Activated naive CD4-positive, alpha-beta T cell treated with anti-CD3 and anti-CD28 coated beads, Interleukin-2, amount 50 U/mL, for 72 hours (primary cell): ENCODE measurements around the gene IGF1. TPM values are rescaled to one million over a fixed set of nuclear protein-coding genes. Genes with fewer than 3 reads are reported as not detected.
A peak's percentile ranks its signal among the peaks of the same experiment; 100 is the strongest.
"Not testable (repeated sequence)": the region's sequence is repeated elsewhere in the genome, so short reads cannot be mapped to it uniquely, and the experiment has no call there.

Experiments used
- ATAC-seq, 2 donors: fragments of 150-1000 bp; cut with Tn5 transposase; 2 replicates each; pipeline ENCODE4 v1.10.0; 2021; ENCODE audit warnings: mild to moderate bottlenecking in 2 of 2, moderate library complexity in 2 of 2
- DNase-seq, 2 donors: peaks; one replicate each; pipeline ENCODE4 v3.0.0; 2021 to 2022; ENCODE audit warnings: low spot score in 2 of 2
- H3K27ac Mint-ChIP-seq, 2 donors: one replicate each; pipeline ENCODE4 v1.8.0; 2022; ENCODE audit warnings: mild to moderate bottlenecking in 2 of 2, mixed read lengths in 2 of 2
- H3K36me3 Mint-ChIP-seq, 2 donors: one replicate each; pipeline ENCODE4 v1.8.0; 2022; ENCODE audit warnings: mixed read lengths in 2 of 2
- H3K9me3 Mint-ChIP-seq, 2 donors: one replicate each; pipeline ENCODE4 v1.8.0; 2022; ENCODE audit warnings: mixed read lengths in 2 of 2
- total RNA-seq, 2 donors: library from RNA; stranded (reverse); gene quantifications; one replicate each; pipeline ENCODE4 v1.2.3, GENCODE V29; 2022

Gene IGF1
- total RNA-seq, 2 donors from 2014 or later: 1.1 to 1.4 TPM

DNA sequence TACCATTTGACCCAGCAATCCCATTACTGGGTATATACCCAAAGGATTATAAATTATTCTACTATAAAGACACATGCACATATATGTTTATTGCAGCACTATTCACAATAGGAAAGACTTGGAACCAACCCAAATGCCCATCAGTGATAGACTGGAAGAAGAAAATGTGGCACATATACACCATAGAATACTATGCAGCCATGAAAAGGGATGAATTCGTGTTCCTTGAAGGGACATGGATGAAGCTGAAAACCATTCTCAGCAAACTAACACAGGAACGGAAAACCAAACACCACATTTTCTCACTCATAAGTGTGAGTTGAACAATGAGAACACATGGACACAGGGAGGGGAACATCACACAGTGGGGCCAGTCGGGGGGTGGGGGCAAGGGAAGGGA lies 31.3 kb downstream of the IGF1 start:
- peaks cover 19 to 34% of the 10 kb centered on the region in 2 donors for H3K9me3 Mint-ChIP-seq
- not testable (repeated sequence) for H3K27ac Mint-ChIP-seq, DNase-seq, H3K36me3 Mint-ChIP-seq, ATAC-seq

- H3K9me3 Mint-ChIP-seq: peaks cover 19 to 33% of the 10 kb centered on the region in 2 donors
- not testable (repeated sequence) for ATAC-seq, H3K36me3 Mint-ChIP-seq, H3K27ac Mint-ChIP-seq, DNase-seq
Observed at GRCh38 chr12:102447426-102447825, 32.9 kb downstream of the IGF1 start.

DNA sequence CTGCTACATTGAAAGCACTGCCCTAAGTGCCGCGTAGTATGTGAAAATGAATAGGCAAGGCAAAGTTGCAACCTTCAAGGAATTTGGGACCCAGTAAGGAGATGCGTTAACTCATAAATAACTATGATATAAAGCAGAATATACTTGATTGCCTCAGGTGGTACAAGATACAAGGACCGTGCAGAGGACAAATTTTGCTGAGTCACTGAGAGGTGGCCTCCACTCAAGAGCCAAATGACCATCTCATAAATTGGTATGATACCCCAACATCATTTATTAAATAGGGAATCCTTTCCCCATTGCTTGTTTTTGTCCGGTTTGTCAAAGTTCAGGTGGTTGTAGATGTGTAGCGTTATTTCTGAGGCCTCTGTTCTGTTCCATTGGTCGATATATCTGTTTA lies 35.7 kb downstream of the IGF1 start:
- H3K36me3 Mint-ChIP-seq: peaks cover 0 to 4% of the 10 kb centered on the region in 2 donors
- peak overlapping the region in 1 of 2 donors; percentile 20 for H3K27ac Mint-ChIP-seq
- peaks cover 17 to 23% of the 10 kb centered on the region in 2 donors for H3K9me3 Mint-ChIP-seq
- DNase-seq (no peak), ATAC-seq (no peak)

DNA sequence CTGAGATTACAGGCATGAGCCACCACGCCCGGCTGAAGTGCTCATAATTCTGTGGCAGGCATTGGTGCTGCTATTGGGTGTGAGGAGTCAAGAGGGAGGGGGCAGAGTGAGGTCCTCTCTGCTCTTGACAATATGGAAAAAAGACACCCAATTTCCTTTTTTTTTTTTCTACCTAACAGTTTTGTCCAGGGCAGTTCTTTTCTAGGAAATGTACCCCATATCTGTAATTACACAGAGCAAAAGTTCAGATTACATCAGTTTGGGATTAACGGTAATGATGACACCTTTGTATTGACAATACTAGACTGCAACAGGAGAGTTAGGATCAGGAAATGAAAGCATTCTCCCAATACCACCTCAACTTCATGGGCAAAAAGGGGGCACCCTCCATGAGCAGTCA lies 36.3 kb downstream of the IGF1 start:
- no peak for DNase-seq

DNA sequence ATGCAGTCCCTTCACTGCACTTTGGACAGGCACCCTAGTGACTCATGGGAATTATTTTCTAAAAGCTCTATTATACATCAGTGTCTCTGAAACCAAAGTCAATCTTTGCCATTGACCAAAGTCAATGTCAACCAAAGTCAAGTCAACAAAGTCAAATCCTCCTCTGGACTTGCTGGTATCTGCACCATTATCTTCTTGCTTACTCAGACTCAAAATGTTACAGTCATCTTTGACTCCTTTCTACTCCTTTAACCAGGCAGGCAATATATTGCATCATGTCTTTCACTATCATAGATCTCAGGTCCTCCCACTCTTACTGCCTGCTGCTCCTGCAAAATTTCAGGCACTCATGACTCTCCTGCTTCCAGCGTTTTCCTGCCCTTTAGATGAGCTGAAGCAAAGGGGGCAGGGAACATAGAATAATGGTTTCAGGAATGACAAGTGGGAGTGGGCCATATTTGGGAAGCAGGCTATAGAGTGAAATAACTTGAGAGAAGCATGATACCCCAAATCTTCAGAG lies 39.2 kb downstream of the IGF1 start:
- peak; percentile 45 to 92 for ATAC-seq
- peak overlapping the region in 1 of 2 donors; percentile 3 for H3K27ac Mint-ChIP-seq
- peaks cover 7 to 9% of the 10 kb centered on the region in 2 donors for H3K9me3 Mint-ChIP-seq
- no peak for DNase-seq
- peaks cover 0 to 4% of the 10 kb centered on the region in 2 donors for H3K36me3 Mint-ChIP-seq

More for the DNA sequence above, 36.3 kb downstream of the IGF1 start:
- no peak for ATAC-seq
- H3K36me3 Mint-ChIP-seq: peaks cover 0 to 4% of the 10 kb centered on the region in 2 donors
- H3K9me3 Mint-ChIP-seq: peaks cover 17 to 23% of the 10 kb centered on the region in 2 donors
- H3K27ac Mint-ChIP-seq: no peak overlapping the region

DNA sequence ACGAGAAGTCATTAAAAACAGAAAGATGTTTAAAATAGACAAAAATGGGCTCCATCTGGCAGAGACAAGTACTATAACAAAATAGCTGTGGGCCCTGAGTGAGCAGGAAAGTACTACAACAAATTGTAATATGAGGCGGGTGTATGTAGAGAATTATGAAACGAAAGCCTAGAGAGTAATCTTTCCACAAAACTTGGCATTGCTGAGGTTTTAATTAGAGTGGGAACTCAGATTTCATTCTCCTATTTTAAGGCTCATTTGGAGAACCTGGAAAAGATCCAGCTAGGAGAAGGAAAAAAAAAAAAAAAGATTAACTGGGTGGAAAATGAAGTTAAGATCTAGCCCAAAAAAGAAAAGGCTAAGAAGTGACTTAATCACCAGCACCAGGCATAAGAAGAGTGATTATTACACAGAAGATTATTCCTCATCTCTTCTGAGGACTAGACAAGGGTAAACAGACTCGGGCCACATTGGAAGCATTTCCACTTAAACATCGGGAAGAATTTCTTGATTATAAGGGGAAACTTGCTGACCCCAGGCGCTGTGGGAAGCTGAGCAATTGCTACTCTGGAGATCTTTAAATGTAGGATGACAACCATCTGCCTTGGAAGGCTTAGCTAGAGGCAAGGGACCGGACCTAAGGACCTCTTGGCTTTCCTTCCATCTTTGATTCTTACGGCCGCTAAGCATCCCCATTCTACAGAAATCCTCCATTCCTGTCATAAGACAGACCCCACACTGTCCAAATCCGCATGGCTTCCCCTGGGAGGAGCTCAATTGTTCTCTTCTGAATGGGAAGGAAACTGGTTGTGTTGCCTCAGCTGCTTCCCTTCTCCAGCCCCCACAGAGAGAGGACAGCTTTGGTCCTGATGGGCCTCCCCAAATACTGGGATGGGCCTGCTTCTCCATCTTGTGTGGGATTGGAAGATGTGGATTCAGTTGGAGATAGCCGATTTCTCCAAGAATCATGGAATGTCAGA lies 40.6 kb downstream of the IGF1 start:
- no peak for DNase-seq
- ATAC-seq: no peak
- Mint-ChIP-seq H3K36me3 (no peaks in the 10 kb centered on the region), H3K9me3 (no peaks in the 10 kb centered on the region), H3K27ac (no peak overlapping the region)

- no peaks in the 10 kb centered on the region for H3K36me3 Mint-ChIP-seq
- H3K9me3 Mint-ChIP-seq: no peaks in the 10 kb centered on the region
- no peak for ATAC-seq
- no peak overlapping the region for H3K27ac Mint-ChIP-seq
- no peak for DNase-seq
Observed at GRCh38 chr12:102438827-102439210, 41.5 kb downstream of the IGF1 start.

DNA sequence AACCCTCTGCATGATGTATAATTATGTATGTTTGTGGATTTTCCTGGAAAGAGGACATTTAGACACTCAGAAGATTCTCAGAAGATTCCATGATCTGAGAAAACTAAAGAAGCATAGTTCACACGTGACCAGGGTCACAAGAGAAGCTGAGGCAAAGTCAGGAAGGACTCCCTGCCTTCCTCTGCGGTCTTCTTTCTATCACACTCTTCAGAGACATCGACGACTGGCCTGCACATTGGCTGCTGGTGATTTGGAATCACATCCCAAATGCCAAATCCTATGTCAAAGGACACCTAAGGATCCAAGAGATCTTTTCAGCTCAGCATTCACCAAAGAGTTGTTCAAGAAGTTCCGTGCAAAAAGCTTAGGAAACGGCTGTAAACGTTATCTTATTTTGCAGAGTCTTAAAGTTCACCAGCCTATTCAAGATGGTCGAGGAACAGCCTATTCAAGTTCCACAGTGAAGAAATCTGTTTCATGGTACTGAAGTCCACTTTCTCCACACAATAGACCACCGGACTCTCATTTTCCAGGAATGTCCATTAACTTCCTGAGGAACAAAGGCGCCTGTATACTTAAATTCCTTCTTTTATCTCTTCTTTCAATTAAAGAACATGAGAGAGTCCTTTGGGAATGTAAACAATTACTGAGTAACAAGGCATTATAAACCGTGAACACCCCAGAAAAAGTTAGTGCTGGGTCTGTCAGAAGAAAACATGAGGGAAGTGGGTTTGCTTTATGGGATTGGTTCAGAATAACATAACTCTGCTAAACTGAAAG lies 42.1 kb downstream of the IGF1 start:
- Mint-ChIP-seq H3K36me3 (no peaks in the 10 kb centered on the region), H3K27ac (no peak overlapping the region), H3K9me3 (no peaks in the 10 kb centered on the region)
- ATAC-seq (no peak), DNase-seq (no peak)

DNA sequence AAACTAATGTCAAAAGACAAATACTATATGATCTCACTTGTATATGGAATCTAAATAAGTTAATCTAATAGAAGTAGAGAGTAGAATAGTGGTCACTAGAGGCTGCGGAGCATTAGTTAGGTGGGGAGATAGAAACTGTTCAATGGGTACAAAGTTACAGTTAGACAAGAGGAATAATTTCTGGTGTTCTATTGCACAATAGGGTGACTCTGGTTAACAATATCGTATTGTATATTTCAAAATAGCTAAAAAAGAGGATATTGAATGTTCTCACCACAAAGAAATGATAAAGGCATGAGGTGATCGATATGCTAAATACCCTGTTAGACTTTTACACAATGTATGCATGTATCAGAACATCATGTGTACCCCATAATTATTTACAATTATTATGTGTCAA lies 42.9 kb downstream of the IGF1 start:
- no peaks in the 10 kb centered on the region for H3K36me3 Mint-ChIP-seq

DNA sequence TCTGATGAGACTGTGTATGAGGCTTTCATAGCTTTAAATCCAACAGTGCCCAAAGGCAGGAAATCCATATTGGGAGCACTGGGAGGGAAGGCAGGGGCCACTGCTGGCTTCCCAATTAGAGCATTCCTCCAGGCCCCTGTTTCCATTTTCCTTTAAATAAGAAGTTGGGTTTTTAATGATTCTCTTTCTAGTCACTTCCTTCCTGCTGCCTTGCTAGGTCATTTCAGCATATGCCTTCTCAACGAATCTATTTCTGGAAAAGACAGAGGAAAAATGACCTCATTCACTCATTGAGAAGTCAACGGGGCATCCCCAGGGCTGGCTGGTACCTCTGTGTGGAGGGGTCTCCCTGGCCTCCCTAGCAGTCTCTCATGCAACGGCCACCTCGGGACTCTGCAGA lies 43.5 kb downstream of the IGF1 start:
- H3K27ac Mint-ChIP-seq: no peak overlapping the region
- H3K36me3 Mint-ChIP-seq: no peaks in the 10 kb centered on the region
- no peaks in the 10 kb centered on the region for H3K9me3 Mint-ChIP-seq
- no peak for ATAC-seq
- DNase-seq: no peak

More for the DNA sequence above, 42.9 kb downstream of the IGF1 start:
- ATAC-seq (no peak), DNase-seq (no peak)
- Mint-ChIP-seq H3K27ac (no peak overlapping the region), H3K9me3 (no peaks in the 10 kb centered on the region)

- Mint-ChIP-seq H3K9me3 (no peaks in the 10 kb centered on the region), H3K36me3 (no peaks in the 10 kb centered on the region), H3K27ac (no peak overlapping the region)
- DNase-seq: no peak
- no peak for ATAC-seq
Observed at GRCh38 chr12:102435827-102436436, 44.4 kb downstream of the IGF1 start.

DNA sequence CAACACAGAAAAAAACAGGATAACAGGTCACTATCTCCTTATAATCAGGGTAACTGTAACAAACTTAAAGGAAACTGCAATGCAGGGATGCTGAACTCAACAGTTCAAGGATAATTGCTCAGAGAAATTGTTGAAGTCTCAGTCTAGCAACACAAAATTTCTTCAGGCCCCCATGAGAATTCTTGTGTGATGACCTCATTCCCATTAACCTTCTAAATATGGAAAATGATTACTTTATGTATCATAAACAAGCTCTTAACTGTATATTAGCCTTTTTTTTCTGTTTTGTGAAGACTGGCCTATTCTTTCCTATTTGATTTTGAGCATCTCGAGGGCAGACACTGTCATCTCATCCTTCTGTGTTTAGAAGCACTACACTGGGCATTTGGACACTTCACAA lies 47.1 kb downstream of the IGF1 start:
- Mint-ChIP-seq H3K9me3 (no peaks in the 10 kb centered on the region), H3K36me3 (no peaks in the 10 kb centered on the region), H3K27ac (no peak overlapping the region)
- DNase-seq (no peak), ATAC-seq (no peak)

- no peaks in the 10 kb centered on the region for H3K36me3 Mint-ChIP-seq
- H3K9me3 Mint-ChIP-seq: no peaks in the 10 kb centered on the region
- DNase-seq (no peak), ATAC-seq (no peak)
- H3K27ac Mint-ChIP-seq: no peak overlapping the region
Observed at GRCh38 chr12:102430661-102431060, 49.7 kb downstream of the IGF1 start.

DNA sequence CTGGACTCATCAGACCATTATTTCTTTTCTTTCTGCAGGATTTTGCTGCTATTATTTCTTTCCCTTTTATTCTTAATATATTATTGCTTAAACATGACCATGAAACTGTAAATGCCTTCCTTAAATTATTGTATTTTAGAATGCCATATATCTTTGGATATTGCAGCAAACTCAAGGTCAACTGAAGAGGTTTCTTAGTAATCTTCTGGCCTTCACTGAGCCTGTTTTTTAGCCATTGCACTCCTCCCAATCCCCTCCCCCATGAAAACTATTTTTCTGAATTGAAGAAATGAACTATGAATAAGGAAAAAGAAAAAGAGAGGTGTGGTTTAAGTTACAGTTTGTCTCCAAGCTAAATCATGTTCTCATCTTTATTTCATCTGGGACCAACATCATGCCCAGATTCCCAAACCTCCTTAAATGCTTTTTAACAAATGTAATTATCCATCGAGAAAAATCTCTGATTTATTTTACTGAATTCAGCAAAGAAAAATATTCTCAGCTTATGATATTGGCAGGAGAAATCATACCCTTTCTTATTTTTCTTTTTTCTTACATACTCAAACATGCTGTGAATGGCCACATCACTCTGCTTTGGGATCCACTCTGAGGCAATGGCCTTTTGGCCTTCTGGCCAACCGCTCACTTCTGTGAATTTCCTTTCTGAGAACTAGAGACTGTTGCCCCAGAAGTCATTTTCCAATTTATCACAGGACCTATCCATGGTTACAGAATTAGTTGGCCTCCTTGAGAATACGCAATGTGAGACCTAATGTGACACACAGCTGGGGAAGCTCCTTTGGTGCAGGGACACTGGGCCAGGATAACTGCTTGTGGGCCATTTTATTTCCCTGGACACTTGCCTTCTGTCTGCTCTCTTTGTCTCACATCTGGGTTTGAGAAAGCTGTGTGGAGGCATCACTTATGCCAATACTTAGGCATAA lies 50.9 kb downstream of the IGF1 start:
- DNase-seq: no peak
- H3K36me3 Mint-ChIP-seq: no peaks in the 10 kb centered on the region

GRCh38 chr12:102427543-102427941 lies 52.8 kb downstream of the IGF1 start:
- Mint-ChIP-seq H3K36me3 (peaks cover 0 to 6% of the 10 kb centered on the region in 2 donors), H3K9me3 (no peaks in the 10 kb centered on the region), H3K27ac (no peak overlapping the region)
- no peak for DNase-seq
- ATAC-seq: no peak

More for the DNA sequence above, 50.9 kb downstream of the IGF1 start:
- Mint-ChIP-seq H3K27ac (no peak overlapping the region), H3K9me3 (no peaks in the 10 kb centered on the region)
- ATAC-seq: no peak
